Lung (tissue), 12 donors: ENCODE measurements around the gene GSC2. TPM values are rescaled to one million over a fixed set of nuclear protein-coding genes. Genes with fewer than 3 reads are reported as not detected.

Experiments
- ATAC-seq: fragments of 200-7000 bp; cut with Tn5 transposase; one replicate; pipeline ENCODE4 v1.9.1; 2020; ENCODE audit warnings: moderate number of reproducible peaks; ENCODE audit not compliant: insufficient read depth, low FRiP score
- DNase-seq, 3 donors: peaks; one replicate each; pipeline ENCODE4 v3.0.0-alpha.2; 2013 to 2017
- H3K27ac ChIP-seq, 2 donors: one replicate each; pipeline ENCODE4 v1.5.1; 2013; ENCODE audit warnings: mild to moderate bottlenecking in 2 of 2, moderate library complexity in 2 of 2, control low read depth in 1 of 2, inconsistent platforms in 1 of 2, low read depth in 1 of 2, low read length in 1 of 2
- H3K27me3 ChIP-seq, 3 donors: one replicate each; pipeline ENCODE4 v1.5.1; 2013; ENCODE audit warnings: low read length in 2 of 3; ENCODE audit not compliant: control insufficient read depth in 3 of 3, insufficient read depth in 3 of 3
- H3K36me3 ChIP-seq, 4 donors: one replicate each; pipeline ENCODE4 v1.5.1; 2013; ENCODE audit warnings: low read length in 4 of 4, mild to moderate bottlenecking in 1 of 4, moderate library complexity in 1 of 4; ENCODE audit not compliant: control insufficient read depth in 4 of 4, insufficient read depth in 4 of 4
- H3K4me1 ChIP-seq, 5 donors: one replicate each; pipeline ENCODE4 v1.5.1; 2013; ENCODE audit warnings: low read length in 5 of 5, mild to moderate bottlenecking in 2 of 5, moderate library complexity in 1 of 5; ENCODE audit not compliant: control insufficient read depth in 5 of 5, insufficient read depth in 5 of 5
- H3K4me3 ChIP-seq: one replicate; pipeline ENCODE4 v1.5.1; 2013; ENCODE audit warnings: mild to moderate bottlenecking, control low read depth, moderate library complexity
- H3K9ac ChIP-seq, 2 donors: one replicate each; pipeline ENCODE4 v1.5.1; 2013; ENCODE audit warnings: low read length in 2 of 2, control low read depth in 1 of 2; ENCODE audit not compliant: insufficient read depth in 1 of 2
- H3K9me3 ChIP-seq, 4 donors: one replicate each; pipeline ENCODE4 v1.5.1; 2013; ENCODE audit warnings: low read length in 3 of 4, mild to moderate bottlenecking in 1 of 4, moderate library complexity in 1 of 4; ENCODE audit not compliant: control insufficient read depth in 4 of 4, insufficient read depth in 3 of 4
- WGBS, 2 donors: extraction: QIAGEN DNeasy Blood & Tissue Kit; methylation state at CpG; one replicate each; pipeline ENCODE4 v1.1.7; 2013; 5-methylcytosine and 5-hydroxymethylcytosine counted together
- polyA plus RNA-seq, 2 donors: library from polyadenylated mRNA; stranded (reverse); fragments of 200-250 nt; gene quantifications; one replicate each; pipeline ENCODE4 v1.2.1, GENCODE V29; 2013
- total RNA-seq, 2 donors: library from RNA; depleted of rRNA in 1 of 2; stranded (reverse); fragments of >200 nt in 1 of 2; gene quantifications; one replicate each; pipeline ENCODE4 v1.2.1, GENCODE V29; 2014 to 2021
- TF ChIP-seq, protein P1 (sequence below): IDR thresholded peaks from 2 replicates; pipeline ENCODE4 v1.5.1; 2012; ENCODE audit warnings: mild to moderate bottlenecking; ENCODE audit errors: control extremely low read depth, extremely low read depth
- donor health status: control.
- donor health status: control.
- donor health status: Bipolar disorder and iron deficiency.
- donor health status: healthy.
- donor health status: DM: yes; HTN: yes; CAD: no.

The GSC2 gene
- total and polyA plus RNA-seq, 4 donors, result not detected

DNA sequence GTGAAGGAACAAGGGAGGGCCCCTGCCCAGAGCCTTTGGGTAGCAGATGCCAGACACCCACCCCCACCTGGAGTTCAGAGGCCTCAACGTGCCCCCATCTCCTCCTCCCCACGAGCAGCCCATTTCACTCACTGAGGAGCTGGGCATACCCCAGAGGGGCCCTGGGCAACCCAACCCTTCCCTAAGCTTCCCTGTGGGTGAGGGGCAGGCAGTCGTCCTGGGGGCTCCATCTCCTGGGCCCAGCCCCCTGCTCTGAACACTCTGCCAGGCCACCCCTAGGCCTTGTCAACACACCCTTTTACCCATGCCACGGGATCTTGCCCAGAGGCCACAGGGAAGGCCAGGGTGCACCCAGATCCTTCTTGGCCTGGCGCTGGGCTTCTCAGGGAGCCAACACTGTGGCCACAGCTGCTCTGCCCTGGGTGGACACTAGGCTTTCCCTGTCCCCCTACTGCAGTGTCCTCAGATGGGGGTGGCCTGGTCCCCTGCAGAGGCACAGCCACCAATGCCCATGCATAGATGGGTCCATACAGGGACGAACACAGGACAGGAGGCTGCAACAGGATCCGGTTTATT, 25.0 kb upstream of the GSC2 start:
- peaks cover 0 to 2% (median 0%) of the 10 kb centered on the region in 3 donors for H3K27me3 ChIP-seq
- peaks cover 0 to 3% (median under 1%) of the 10 kb centered on the region in 4 donors for H3K36me3 ChIP-seq
- no peak overlapping the region for H3K4me3 ChIP-seq
- no peak for DNase-seq
- no peak overlapping the region for H3K27ac ChIP-seq
- H3K4me1 ChIP-seq, result peaks cover 4 to 48% (median 11%) of the 10 kb centered on the region in 5 donors
- H3K9ac ChIP-seq, result no peak overlapping the region
- ATAC-seq, result no peak
- 77 to 84% methylated on average over 7 of the region's 7 CpGs for WGBS, 2 donors
- H3K9me3 ChIP-seq, result no peaks in the 10 kb centered on the region
- TF ChIP-seq, protein P1, sequence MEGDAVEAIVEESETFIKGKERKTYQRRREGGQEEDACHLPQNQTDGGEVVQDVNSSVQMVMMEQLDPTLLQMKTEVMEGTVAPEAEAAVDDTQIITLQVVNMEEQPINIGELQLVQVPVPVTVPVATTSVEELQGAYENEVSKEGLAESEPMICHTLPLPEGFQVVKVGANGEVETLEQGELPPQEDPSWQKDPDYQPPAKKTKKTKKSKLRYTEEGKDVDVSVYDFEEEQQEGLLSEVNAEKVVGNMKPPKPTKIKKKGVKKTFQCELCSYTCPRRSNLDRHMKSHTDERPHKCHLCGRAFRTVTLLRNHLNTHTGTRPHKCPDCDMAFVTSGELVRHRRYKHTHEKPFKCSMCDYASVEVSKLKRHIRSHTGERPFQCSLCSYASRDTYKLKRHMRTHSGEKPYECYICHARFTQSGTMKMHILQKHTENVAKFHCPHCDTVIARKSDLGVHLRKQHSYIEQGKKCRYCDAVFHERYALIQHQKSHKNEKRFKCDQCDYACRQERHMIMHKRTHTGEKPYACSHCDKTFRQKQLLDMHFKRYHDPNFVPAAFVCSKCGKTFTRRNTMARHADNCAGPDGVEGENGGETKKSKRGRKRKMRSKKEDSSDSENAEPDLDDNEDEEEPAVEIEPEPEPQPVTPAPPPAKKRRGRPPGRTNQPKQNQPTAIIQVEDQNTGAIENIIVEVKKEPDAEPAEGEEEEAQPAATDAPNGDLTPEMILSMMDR, result no peak

DNA sequence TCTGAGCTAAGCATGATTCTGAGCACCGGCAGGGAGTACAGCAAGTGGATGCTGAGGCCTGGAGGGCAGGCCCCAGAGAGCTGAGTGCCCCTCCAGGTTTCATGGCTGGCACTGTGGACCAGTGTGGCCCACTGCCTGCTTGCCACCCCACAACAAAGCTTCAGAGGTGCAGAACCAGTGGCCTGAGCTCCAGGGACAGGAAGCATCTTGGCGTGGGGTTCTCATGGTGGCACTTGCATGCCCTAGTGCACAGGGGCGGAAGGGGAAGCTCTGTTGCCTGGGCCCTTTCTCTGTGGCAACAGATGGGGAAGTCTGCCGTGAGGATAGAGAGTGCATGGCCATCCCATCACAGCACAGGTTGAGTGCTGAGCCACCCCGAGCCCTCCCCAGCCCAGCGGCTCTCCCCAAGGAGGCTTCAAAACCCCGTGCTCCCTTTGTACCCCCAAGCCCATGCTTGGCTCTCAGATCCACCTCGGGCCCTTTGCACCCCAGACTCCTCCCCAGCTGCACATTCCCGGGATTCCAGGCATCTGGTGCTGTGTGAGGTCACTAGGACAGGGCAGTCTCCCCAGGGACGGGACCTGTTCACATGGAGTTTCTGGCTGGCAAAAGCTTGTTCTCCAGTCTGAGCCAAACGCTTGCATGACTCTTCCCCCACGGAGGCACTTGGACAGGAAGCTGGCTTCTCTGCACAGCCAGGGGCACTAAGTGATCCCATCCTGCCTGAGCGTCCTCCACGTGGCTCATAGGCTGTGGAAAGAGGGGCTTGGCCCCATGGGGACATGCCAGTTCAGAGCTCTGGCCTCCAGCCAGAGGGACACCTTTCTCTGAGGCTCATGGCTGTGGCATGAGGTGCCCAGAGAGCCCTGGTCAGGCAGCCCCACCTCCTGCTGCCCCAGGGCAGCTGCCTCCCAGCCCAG, 24.3 kb upstream of the GSC2 start:
- Histone ChIP-seq H3K27ac (peak overlapping the region in 1 of 2 donors; percentile 10), H3K9me3 (no peaks in the 10 kb centered on the region), H3K36me3 (peaks cover 0 to 3% (median under 1%) of the 10 kb centered on the region in 4 donors), H3K4me1 (peaks cover 4 to 48% (median 11%) of the 10 kb centered on the region in 5 donors), H3K4me3 (no peak overlapping the region), H3K9ac (no peak overlapping the region), H3K27me3 (peaks cover 0 to 10% (median 2%) of the 10 kb centered on the region in 3 donors)
- 36 to 51% methylated on average over 14 of the region's 14 CpGs for WGBS, 2 donors
- TF ChIP-seq, protein P1, result no peak
- no peak for DNase-seq
- ATAC-seq, result no peak

DNA sequence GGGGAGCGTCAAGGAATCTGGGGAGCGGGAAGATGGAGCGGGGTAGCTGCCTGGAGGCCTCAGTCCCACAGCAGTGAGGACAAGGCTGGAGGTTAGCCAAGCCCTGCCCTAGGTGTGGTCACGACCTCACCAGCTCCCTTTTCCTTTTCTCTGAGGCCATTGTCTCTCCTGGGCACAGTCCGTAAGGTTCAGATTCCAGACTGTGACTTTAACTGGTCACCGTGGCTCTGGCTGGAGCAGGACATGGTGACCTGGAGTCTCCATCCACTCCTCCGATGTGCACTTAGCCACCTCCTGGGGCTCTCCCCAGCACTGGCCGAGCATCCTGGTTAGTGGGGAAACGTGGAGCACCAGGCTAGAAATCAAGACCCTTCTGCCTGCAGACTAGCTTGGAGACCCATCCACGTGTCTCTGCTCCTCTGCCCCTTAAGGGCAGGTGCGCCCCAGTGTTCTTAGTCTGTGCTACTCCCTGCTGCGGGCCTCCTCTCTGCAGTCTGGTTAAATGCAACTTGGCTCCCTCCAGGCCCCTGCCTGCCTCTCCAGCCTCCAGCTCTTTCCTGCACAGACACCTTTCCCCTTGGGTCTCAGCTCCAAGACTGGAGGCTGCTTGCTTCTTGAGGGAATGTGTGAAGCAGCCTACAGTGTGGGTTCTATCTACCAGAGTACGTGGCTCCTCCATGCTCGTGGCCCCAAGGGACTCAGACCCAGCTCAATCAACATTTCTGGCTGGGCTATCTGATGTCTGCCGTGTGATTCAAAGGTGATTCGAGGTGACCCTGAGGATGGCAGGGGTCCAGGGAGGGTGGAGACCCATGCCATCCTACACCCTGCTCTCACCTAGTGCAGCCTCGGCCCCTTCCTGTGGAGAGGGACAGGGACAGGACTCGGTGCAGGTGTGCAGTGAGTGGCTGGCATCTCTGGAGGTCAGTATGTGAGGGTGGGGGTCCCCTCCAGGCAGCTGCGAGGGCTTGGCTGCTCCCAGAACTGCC, 23.2 kb upstream of the GSC2 start:
- Histone ChIP-seq H3K27ac (no peak overlapping the region), H3K4me1 (peaks cover 4 to 43% (median 11%) of the 10 kb centered on the region in 5 donors), H3K9ac (no peak overlapping the region), H3K9me3 (no peaks in the 10 kb centered on the region), H3K27me3 (peaks cover 0 to 20% (median 10%) of the 10 kb centered on the region in 3 donors), H3K4me3 (no peak overlapping the region), H3K36me3 (peaks cover 0 to 3% (median under 1%) of the 10 kb centered on the region in 4 donors)
- no peak for ATAC-seq
- no peak for DNase-seq
- WGBS, 2 donors, result 76 to 80% methylated on average over 19 of the region's 19 CpGs
- TF ChIP-seq, protein P1, result no peak
